Gastroesophageal sphincter (tissue), 3 donors: ENCODE results near the gene COTL1.

ENCODE experiments used
- EP300 ChIP-seq: sonication (generic); formaldehyde crosslinking; IDR thresholded peaks from one replicate; pipeline ENCODE4 v1.6.1; 2017; ENCODE audit warnings: antibody characterized with exemption, mild to moderate bottlenecking
- POLR2A ChIP-seq, 2 donors: fragments of 450-650 bp; IDR thresholded peaks; one replicate each; pipeline ENCODE4 v1.6.1; 2017; ENCODE audit warnings: antibody characterized with exemption in 2 of 2, mild to moderate bottlenecking in 2 of 2, moderate library complexity in 1 of 2
- POLR2AphosphoS5 ChIP-seq: sonication (generic); formaldehyde crosslinking; IDR thresholded peaks from one replicate; pipeline ENCODE4 v1.6.1; 2017; ENCODE audit warnings: antibody characterized with exemption
- TF ChIP-seq, protein P1 (sequence below), 4 experiments: fragments of 200-600 bp in 2 of 4; fragments of 450-650 bp in 2 of 4; sonication (generic) in 1 of 4; IDR thresholded peaks; one replicate each; pipeline ENCODE4 v1.5.1; 2017 to 2019; ENCODE audit warnings: antibody characterized with exemption in 4 of 4, mild to moderate bottlenecking in 2 of 4, moderate library complexity in 2 of 4

DNA sequence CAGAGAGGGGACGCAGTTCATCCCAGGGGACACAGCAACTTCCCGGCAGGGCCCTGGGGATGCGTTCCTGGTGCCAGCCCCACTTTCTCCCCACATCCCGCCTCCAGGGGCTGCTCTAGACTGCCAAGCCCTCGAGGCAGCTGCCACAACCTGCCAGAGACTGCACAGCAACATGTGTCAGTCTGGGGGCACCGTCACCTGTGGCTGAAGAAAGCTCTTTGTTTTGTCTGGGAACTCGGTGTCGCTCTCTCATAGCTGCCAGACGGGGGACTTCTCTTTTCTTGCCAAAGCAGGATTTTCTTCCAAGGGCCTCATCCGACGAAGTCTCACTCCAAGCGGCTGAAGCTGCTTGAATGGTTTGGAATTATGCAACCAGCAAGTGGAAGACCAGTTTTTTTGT is 43.7 kb downstream of the COTL1 start:
- TF ChIP-seq POLR2A (IDR thresholded peaks at IDR 0.05): no peak
- TF ChIP-seq, protein P1, sequence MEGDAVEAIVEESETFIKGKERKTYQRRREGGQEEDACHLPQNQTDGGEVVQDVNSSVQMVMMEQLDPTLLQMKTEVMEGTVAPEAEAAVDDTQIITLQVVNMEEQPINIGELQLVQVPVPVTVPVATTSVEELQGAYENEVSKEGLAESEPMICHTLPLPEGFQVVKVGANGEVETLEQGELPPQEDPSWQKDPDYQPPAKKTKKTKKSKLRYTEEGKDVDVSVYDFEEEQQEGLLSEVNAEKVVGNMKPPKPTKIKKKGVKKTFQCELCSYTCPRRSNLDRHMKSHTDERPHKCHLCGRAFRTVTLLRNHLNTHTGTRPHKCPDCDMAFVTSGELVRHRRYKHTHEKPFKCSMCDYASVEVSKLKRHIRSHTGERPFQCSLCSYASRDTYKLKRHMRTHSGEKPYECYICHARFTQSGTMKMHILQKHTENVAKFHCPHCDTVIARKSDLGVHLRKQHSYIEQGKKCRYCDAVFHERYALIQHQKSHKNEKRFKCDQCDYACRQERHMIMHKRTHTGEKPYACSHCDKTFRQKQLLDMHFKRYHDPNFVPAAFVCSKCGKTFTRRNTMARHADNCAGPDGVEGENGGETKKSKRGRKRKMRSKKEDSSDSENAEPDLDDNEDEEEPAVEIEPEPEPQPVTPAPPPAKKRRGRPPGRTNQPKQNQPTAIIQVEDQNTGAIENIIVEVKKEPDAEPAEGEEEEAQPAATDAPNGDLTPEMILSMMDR (IDR thresholded peaks at IDR 0.05): no peak
- no peak for TF ChIP-seq EP300
- no peak for TF ChIP-seq POLR2AphosphoS5
